K562 (cell line): ENCODE measurements around the gene LYPD3. TPM values are rescaled to one million over a fixed set of nuclear protein-coding genes. Genes with fewer than 3 reads are reported as not detected.

Experiments used
- ATF4 ChIP-seq: fragments of 450-650 bp; formaldehyde crosslinking; IDR thresholded peaks from 2 replicates; pipeline ENCODE4 v1.4.0; 2022; ENCODE audit warnings: mild to moderate bottlenecking, moderate library complexity
- CREB3L1 ChIP-seq: fragments of 450-650 bp; IDR thresholded peaks from 2 replicates; pipeline ENCODE4 v1.6.1; 2014; ENCODE audit warnings: low read depth, mild to moderate bottlenecking, moderate library complexity, borderline replicate concordance
- EHMT2 ChIP-seq: fragments of 450-650 bp; IDR thresholded peaks from 2 replicates; pipeline ENCODE4 v1.6.1; 2018; ENCODE audit warnings: antibody characterized with exemption
- EP400 ChIP-seq: fragments of 450-650 bp; IDR thresholded peaks from 2 replicates; pipeline ENCODE4 v1.6.1; 2017; ENCODE audit warnings: antibody characterized with exemption, mild to moderate bottlenecking, moderate library complexity
- FOXK2 ChIP-seq, 2 experiments: fragments of 450-650 bp; IDR thresholded peaks in 1 of 2; conservative IDR thresholded peaks in 1 of 2; 2 replicates each; pipeline ENCODE4 v1.6.1; 2016; ENCODE audit warnings: low read depth in 2 of 2, mild to moderate bottlenecking in 1 of 2
- GTF2E2 ChIP-seq: fragments of 200-800 bp; sonication (Bioruptor generic); IDR thresholded peaks from 2 replicates; pipeline ENCODE4 v1.6.1; 2016; ENCODE audit warnings: missing genetic modification characterization, missing compliant biosample characterization
- HDAC2 ChIP-seq: fragments of 450-650 bp; IDR thresholded peaks from 2 replicates; pipeline ENCODE4 v1.6.1; 2016; ENCODE audit warnings: mild to moderate bottlenecking
- HMG20A ChIP-seq: fragments of 450-650 bp; formaldehyde crosslinking; conservative IDR thresholded peaks from 2 replicates; pipeline ENCODE4 v1.4.0; 2020; ENCODE audit warnings: mild to moderate bottlenecking, mixed read lengths
- MLX ChIP-seq, 2 experiments: fragments of 450-650 bp in 1 of 2; sonication (generic) in 1 of 2; formaldehyde crosslinking; conservative IDR thresholded peaks; 2 replicates each; pipeline versions ENCODE4 v1.4.0 to v1.8.1; 2020 to 2022; ENCODE audit warnings: mild to moderate bottlenecking in 1 of 2, missing genetic modification reagents in 1 of 2
- NELFE ChIP-seq: IDR thresholded peaks from 2 replicates; pipeline ENCODE4 v1.6.1; 2011; ENCODE audit warnings: mild to moderate bottlenecking; ENCODE audit not compliant: insufficient read depth, insufficient read length
- NEUROD1 ChIP-seq: fragments of 150-350 bp; IDR thresholded peaks from 2 replicates; pipeline ENCODE4 v1.6.1; 2014; ENCODE audit warnings: borderline replicate concordance, low read length, low read depth; ENCODE audit not compliant: partially characterized antibody
- NR2C2 ChIP-seq, 2 experiments: fragments of 200-800 bp in 1 of 2; sonication (Bioruptor generic) in 1 of 2; sonication (generic) in 1 of 2; formaldehyde crosslinking in 1 of 2; IDR thresholded peaks; 2 replicates each; pipeline versions ENCODE4 v1.6.1 to v1.8.0; 2016 to 2022; ENCODE audit warnings: mild to moderate bottlenecking in 1 of 2, missing compliant biosample characterization in 1 of 2, missing genetic modification characterization in 1 of 2, missing genetic modification reagents in 1 of 2
- RBM22 ChIP-seq: fragments of 200-400 bp; formaldehyde crosslinking; IDR thresholded peaks from 2 replicates; pipeline ENCODE4 v1.6.1; 2018; ENCODE audit warnings: low read length, low read depth; ENCODE audit not compliant: poor library complexity, severe bottlenecking
- SRSF9 ChIP-seq: fragments of 200-400 bp; formaldehyde crosslinking; IDR thresholded peaks from 2 replicates; pipeline ENCODE4 v1.6.1; 2017; ENCODE audit warnings: low read depth, low read length, borderline replicate concordance
- TSHZ1 ChIP-seq: fragments of 250-450 bp; sonication (Bioruptor Pico); IDR thresholded peaks from 2 replicates; pipeline ENCODE4 v1.4.0; 2020; ENCODE audit warnings: mild to moderate bottlenecking, moderate library complexity
- ZBTB5 ChIP-seq: fragments of 450-650 bp; IDR thresholded peaks from 2 replicates; pipeline ENCODE4 v1.6.1; 2017; ENCODE audit warnings: antibody characterized with exemption
- ZNF140 ChIP-seq: fragments of 250-450 bp; sonication (Bioruptor Pico); IDR thresholded peaks from 2 replicates; pipeline ENCODE4 v1.8.0; 2021; ENCODE audit warnings: moderate library complexity, mild to moderate bottlenecking, inconsistent platforms
- ZNF174 ChIP-seq: fragments of 250-450 bp; sonication (Bioruptor Pico); IDR thresholded peaks from 2 replicates; pipeline ENCODE4 v1.4.0; 2020; ENCODE audit warnings: mild to moderate bottlenecking
- polyA plus RNA-seq, 8 experiments: library from polyadenylated mRNA; depleted of rRNA in 4 of 8; stranded (reverse) in 5 of 8; unstranded in 3 of 8; fragments of >200 nt; fragmentation: Nextera tagmentation in 2 of 8; fragmentation: Illumina TruSeq in 1 of 8; extraction: Ambion mirVana in 2 of 8; extraction: Trizol in 1 of 8; gene quantifications; 2 replicates each; pipeline versions ENCODE4 v1.2.1 to v1.2.3, GENCODE V29; 2011 to 2014; ENCODE audit warnings: inconsistent platforms in 1 of 8, missing spikeins in 1 of 8
- total RNA-seq, 7 experiments: library from RNA; depleted of rRNA in 6 of 7; stranded (reverse); fragments of >200 nt in 6 of 7; fragmentation: Illumina TruSeq in 2 of 7; extraction: Trizol in 2 of 7; gene quantifications; 2 replicates each; pipeline versions ENCODE4 v1.2.1 to v1.2.3, GENCODE V29; 2011 to 2021; ENCODE audit warnings: low replicate concordance in 1 of 7

LYPD3 gene
- total and polyA plus RNA-seq, 9 of the 15 experiments (the other 6 are each of a cell fraction or from before 2014, with no cell fraction given), result 0.04 to 0.33 (median 0.20) TPM; not detected in 1

- TF ChIP-seq NR2C2 (CRISPR knock-in tag; IDR thresholded peaks at IDR 0.05) (no peak), NR2C2 (tag; IDR thresholded peaks at IDR 0.05) (no peak), ZNF174 (CRISPR knock-in tag) (no peak), NEUROD1 (no peak), EHMT2 (peak; percentile 57; the same call in 1 of the 2 replicates), NELFE (no peak), RBM22 (no peak), ZBTB5 (no peak), ATF4 (CRISPR knock-in tag) (no peak), HDAC2 (peak; percentile 63), ZNF140 (CRISPR knock-in tag) (no peak), FOXK2 (conservative IDR thresholded peaks at IDR 0.05 in 1 of 2, IDR thresholded peaks at IDR 0.05 in 1 of 2; ENCODE audit: low read depth in 2 of 2) (no peak; a peak in 1 of 4 replicates), SRSF9 (no peak), HMG20A (CRISPR knock-in tag) (no peak), GTF2E2 (no peak), EP400 (0 out of 2 replicates have a peak, but pooled peaks have one; percentile 4), CREB3L1 (no peak), MLX (CRISPR knock-in tag; conservative IDR thresholded peaks at IDR 0.05) (no peak), TSHZ1 (CRISPR knock-in tag) (no peak)
Observed at GRCh38 chr19:43444531-43445287, 20.7 kb downstream of the LYPD3 start (continued).
